WTC11 (cell line): Measurements from ENCODE around the gene THOC1. TPM values are rescaled to one million over a fixed set of nuclear protein-coding genes. Genes with fewer than 3 reads are reported as not detected.

Experiments used
- ATAC-seq: fragments of 200-7000 bp; cut with Tn5 transposase; 2 replicates; pipeline ENCODE4 v1.10.0; 2021; ENCODE audit warnings: mild to moderate bottlenecking, moderate library complexity
- CTCF ChIA-PET: fragments of 300-600 bp; sonication (Branson Sonifier 250); formaldehyde crosslinking; loops from one replicate; lab custom pipeline; 2021; ENCODE audit warnings: antibody characterized with exemption; lab: Charles Lee
- POLR2A ChIA-PET: fragments of 350-600 bp; sonication (Branson Sonifier 250); formaldehyde crosslinking; loops from one replicate; lab custom pipeline; 2021; ENCODE audit warnings: antibody characterized with exemption; lab: Charles Lee
- DNase-seq: peaks from one replicate; pipeline ENCODE4 v3.0.0; 2021; ENCODE audit warnings: low spot score
- H3K27ac Mint-ChIP-seq: 2 replicates; pipeline ENCODE4 v1.8.0; 2021; ENCODE audit warnings: mixed read lengths
- H3K27me3 Mint-ChIP-seq: 2 replicates; pipeline ENCODE4 v1.8.0; 2021; ENCODE audit warnings: low read depth, mild to moderate bottlenecking, moderate library complexity, mixed read lengths
- H3K36me3 Mint-ChIP-seq: 2 replicates; pipeline ENCODE4 v1.8.0; 2021; ENCODE audit warnings: mixed read lengths
- H3K4me1 Mint-ChIP-seq: 2 replicates; pipeline ENCODE4 v1.8.0; 2022; ENCODE audit warnings: mixed read lengths
- H3K4me3 Mint-ChIP-seq: 2 replicates; pipeline ENCODE4 v1.8.0; 2021; ENCODE audit warnings: mild to moderate bottlenecking, moderate library complexity, mixed read lengths
- H3K9me3 Mint-ChIP-seq: 2 replicates; pipeline ENCODE4 v1.8.0; 2021; ENCODE audit warnings: mixed read lengths
- AFF4 ChIP-seq: sonication (generic); formaldehyde crosslinking; IDR thresholded peaks from 2 replicates; pipeline ENCODE4 v1.8.1; 2023; ENCODE audit warnings: mild to moderate bottlenecking, missing genetic modification reagents, borderline replicate concordance
- AR ChIP-seq: fragments of 250-450 bp; sonication (Bioruptor Pico); IDR thresholded peaks from 2 replicates; pipeline ENCODE4 v1.9.0; 2021; ENCODE audit warnings: mild to moderate bottlenecking
- E2F4 ChIP-seq: sonication (generic); formaldehyde crosslinking; IDR thresholded peaks from 2 replicates; pipeline ENCODE4 v1.8.1; 2022; ENCODE audit warnings: low read depth, mild to moderate bottlenecking, moderate library complexity, missing genetic modification reagents, borderline replicate concordance
- E2F5 ChIP-seq: sonication (generic); formaldehyde crosslinking; IDR thresholded peaks from 2 replicates; pipeline ENCODE4 v1.8.1; 2022; ENCODE audit warnings: mild to moderate bottlenecking, moderate library complexity, missing genetic modification reagents
- ERG ChIP-seq: fragments of 250-450 bp; sonication (Bioruptor Pico); IDR thresholded peaks from 2 replicates; pipeline ENCODE4 v1.8.0; 2021; ENCODE audit warnings: mild to moderate bottlenecking
- FOXJ3 ChIP-seq: sonication (generic); formaldehyde crosslinking; IDR thresholded peaks from 2 replicates; pipeline ENCODE4 v1.9.0; 2021; ENCODE audit warnings: missing genetic modification reagents, mild to moderate bottlenecking, borderline replicate concordance
- MLX ChIP-seq: sonication (generic); formaldehyde crosslinking; IDR thresholded peaks from 2 replicates; pipeline ENCODE4 v1.8.1; 2023; ENCODE audit warnings: mild to moderate bottlenecking, missing genetic modification reagents, moderate library complexity
- RORB ChIP-seq: fragments of 250-450 bp; sonication (Bioruptor Pico); IDR thresholded peaks from 2 replicates; pipeline ENCODE4 v1.9.0; 2021; ENCODE audit warnings: mild to moderate bottlenecking
- SMAD3 ChIP-seq: sonication (generic); formaldehyde crosslinking; IDR thresholded peaks from 2 replicates; pipeline ENCODE4 v1.8.0; 2022; ENCODE audit warnings: missing genetic modification reagents, mild to moderate bottlenecking, borderline replicate concordance
- SOX15 ChIP-seq: fragments of 250-450 bp; sonication (Bioruptor Pico); IDR thresholded peaks from 2 replicates; pipeline ENCODE4 v1.9.0; 2021; ENCODE audit warnings: mild to moderate bottlenecking
- STAT6 ChIP-seq: sonication (generic); formaldehyde crosslinking; conservative IDR thresholded peaks from 2 replicates; pipeline ENCODE4 v1.8.1; 2023; ENCODE audit warnings: mild to moderate bottlenecking, low read depth, missing genetic modification reagents, moderate library complexity
- ZBTB43 ChIP-seq: sonication (generic); formaldehyde crosslinking; IDR thresholded peaks from 2 replicates; pipeline ENCODE4 v1.8.1; 2023; ENCODE audit warnings: mild to moderate bottlenecking, missing genetic modification reagents
- ZNF425 ChIP-seq: fragments of 250-450 bp; sonication (Bioruptor Pico); conservative IDR thresholded peaks from 2 replicates; pipeline ENCODE4 v1.9.0; 2021; ENCODE audit warnings: mild to moderate bottlenecking
- total RNA-seq: library from RNA; stranded (reverse); gene quantifications from 3 replicates; pipeline ENCODE4 v1.2.3, GENCODE V29; 2021

THOC1 gene
- total RNA-seq, 1 experiment from 2014 or later: 65.8 TPM

- TF ChIP-seq AR (CRISPR knock-in tag) (no peak), MLX (CRISPR knock-in tag) (no peak), SMAD3 (no peak)
- TF ChIP-seq, all 79 proteins: peak for 0
Measured at GRCh38 chr18:245282-245847, 22.5 kb downstream of the THOC1 start (continued).

- ATAC-seq: no peak
- DNase-seq: no peak
- H3K36me3 Mint-ChIP-seq: peaks cover 48% of the 10 kb centered on the region
- H3K27ac Mint-ChIP-seq: no peak overlapping the region
- no peaks in the 10 kb centered on the region for H3K4me1 Mint-ChIP-seq
- no peaks in the 10 kb centered on the region for H3K27me3 Mint-ChIP-seq
- POLR2A ChIA-PET: no interaction called here
- no peak overlapping the region for H3K4me3 Mint-ChIP-seq
- CTCF ChIA-PET: no interaction called here
- H3K9me3 Mint-ChIP-seq: peaks cover 9% of the 10 kb centered on the region
- TF ChIP-seq SOX15 (no peak), ZBTB43 (CRISPR knock-in tag) (no peak), ZNF425 (CRISPR knock-in tag) (no peak), FOXJ3 (CRISPR knock-in tag) (no peak), E2F4 (CRISPR knock-in tag) (no peak), RORB (no peak), STAT6 (no peak)
Measured at GRCh38 chr18:240175-240574, 27.7 kb downstream of the THOC1 start.

- POLR2A ChIA-PET: no interaction called here
- H3K36me3 Mint-ChIP-seq: peaks cover 19% of the 10 kb centered on the region
- H3K27me3 Mint-ChIP-seq: no peaks in the 10 kb centered on the region
- H3K9me3 Mint-ChIP-seq: no peaks in the 10 kb centered on the region
- DNase-seq (no peak), ATAC-seq (no peak)
- 0 out of 2 replicates have a peak, but pooled peaks cover 3% of the 10 kb centered on the region for H3K4me1 Mint-ChIP-seq
- no peak overlapping the region for H3K4me3 Mint-ChIP-seq
- CTCF ChIA-PET: interaction anchor here (1.4 kb wide), 1 partner anchor 246 kb away, joined by 3 read pairs; no protein-coding TSS in a partner anchor
- no peak overlapping the region for H3K27ac Mint-ChIP-seq
- TF ChIP-seq E2F5 (CRISPR knock-in tag): no peak
- TF ChIP-seq SMAD3: no peak
- TF ChIP-seq ERG (CRISPR knock-in tag): no peak
- TF ChIP-seq AFF4 (CRISPR knock-in tag): no peak
Measured at GRCh38 chr18:231563-231962, 36.3 kb downstream of the THOC1 start.
